DMS 273 treated with DMSO at 0.1 percent for 48 hours (cell line): ENCODE measurements around the gene TULP4.
"Not testable (repeated sequence)": the region's sequence is repeated elsewhere in the genome, so short reads cannot be mapped to it uniquely, and the experiment has no call there.

Experiments
- DNase-seq: peaks from one replicate; lab custom pipeline; 2025; lab: John Stamatoyannopoulos, UW

The TULP4 gene

GRCh38 chr6:158295976-158296853 is 16.1 kb upstream of the TULP4 start:
- DNase-seq = not testable (repeated sequence)

GRCh38 chr6:158296854-158297324 is 15.4 kb upstream of the TULP4 start:
- not testable (repeated sequence) for DNase-seq

GRCh38 chr6:158297657-158298056 is 14.6 kb upstream of the TULP4 start:
- DNase-seq = not testable (repeated sequence)

- DNase-seq = peak; percentile 61
These were observed 11.7 kb upstream of the TULP4 start for GRCh38 chr6:158300306-158301143.

GRCh38 chr6:158301561-158301960 is 10.7 kb upstream of the TULP4 start:
- not testable (repeated sequence) for DNase-seq

- not testable (repeated sequence) for DNase-seq
These were observed 10.0 kb upstream of the TULP4 start for GRCh38 chr6:158302195-158302796.

GRCh38 chr6:158303210-158303731 is 9.0 kb upstream of the TULP4 start:
- DNase-seq = no peak

GRCh38 chr6:158304254-158304653 is 8.0 kb upstream of the TULP4 start:
- DNase-seq = no peak

- no peak for DNase-seq
These were observed 2.5 kb upstream of the TULP4 start for GRCh38 chr6:158309814-158310213.

- DNase-seq = no peak
These were observed 1.1 kb upstream of the TULP4 start for GRCh38 chr6:158311193-158311592.

GRCh38 chr6:158311626-158312025 is 639 bp upstream of the TULP4 start:
- DNase-seq = no peak

- no peak for DNase-seq
These were observed 570 bp downstream of the TULP4 start for GRCh38 chr6:158312672-158313397.

GRCh38 chr6:158313989-158314388 is 1.7 kb downstream of the TULP4 start:
- no peak for DNase-seq

- no peak for DNase-seq
These were observed 2.5 kb downstream of the TULP4 start for GRCh38 chr6:158314737-158315136.

GRCh38 chr6:158316022-158316421 is 3.8 kb downstream of the TULP4 start:
- no peak for DNase-seq

GRCh38 chr6:158321960-158322359 is 9.7 kb downstream of the TULP4 start:
- DNase-seq = no peak

GRCh38 chr6:158322400-158322723 is 10.1 kb downstream of the TULP4 start:
- DNase-seq = no peak

- DNase-seq = peak; percentile 60
These were observed 10.7 kb downstream of the TULP4 start for GRCh38 chr6:158322724-158323560.

- no peak for DNase-seq
These were observed 11.3 kb downstream of the TULP4 start for GRCh38 chr6:158323561-158323958.

GRCh38 chr6:158324136-158324535 is 11.9 kb downstream of the TULP4 start:
- DNase-seq = no peak

GRCh38 chr6:158327211-158327610 is 14.9 kb downstream of the TULP4 start:
- no peak for DNase-seq
